HepG2 (cell line): ENCODE data around the gene POM121. TPM values are rescaled to one million over a fixed set of nuclear protein-coding genes. Genes with fewer than 3 reads are reported as not detected.

Source experiments
- CTCF ChIP-seq: sonication (generic); formaldehyde crosslinking; IDR thresholded peaks from 2 replicates; pipeline ENCODE4 v1.5.0; 2020; ENCODE audit warnings: mild to moderate bottlenecking, missing genetic modification reagents, moderate library complexity
- FOXJ3 ChIP-seq: sonication (generic); formaldehyde crosslinking; IDR thresholded peaks from 2 replicates; pipeline ENCODE4 v1.4.0; 2020; ENCODE audit warnings: missing genetic modification reagents, mild to moderate bottlenecking, borderline replicate concordance
- GLMP ChIP-seq: sonication (generic); formaldehyde crosslinking; IDR thresholded peaks from 2 replicates; pipeline ENCODE4 v1.9.0; 2021; ENCODE audit warnings: missing genetic modification reagents, mild to moderate bottlenecking, borderline replicate concordance
- MTERF4 ChIP-seq: sonication (generic); formaldehyde crosslinking; IDR thresholded peaks from 2 replicates; pipeline ENCODE4 v1.8.0; 2023; ENCODE audit warnings: mild to moderate bottlenecking, missing genetic modification reagents
- PRMT3 ChIP-seq: sonication (generic); formaldehyde crosslinking; IDR thresholded peaks from 2 replicates; pipeline ENCODE4 v1.8.1; 2022; ENCODE audit warnings: low read depth, mild to moderate bottlenecking, moderate library complexity, missing genetic modification reagents, borderline replicate concordance
- SYNCRIP ChIP-seq: fragments of 200-400 bp; formaldehyde crosslinking; IDR thresholded peaks from 2 replicates; pipeline ENCODE4 v1.6.1; 2018; ENCODE audit warnings: mild to moderate bottlenecking, low read depth, low read length; ENCODE audit not compliant: insufficient read depth
- TARDBP ChIP-seq: sonication (generic); formaldehyde crosslinking; IDR thresholded peaks from 2 replicates; pipeline ENCODE4 v1.8.0; 2022; ENCODE audit warnings: mild to moderate bottlenecking, missing genetic modification reagents
- THYN1 ChIP-seq: sonication (generic); formaldehyde crosslinking; IDR thresholded peaks from 2 replicates; pipeline ENCODE4 v1.8.1; 2023; ENCODE audit warnings: low read depth, mild to moderate bottlenecking, moderate library complexity, missing genetic modification reagents, borderline replicate concordance
- TIGD3 ChIP-seq: sonication (generic); formaldehyde crosslinking; IDR thresholded peaks from 2 replicates; pipeline ENCODE4 v1.5.1; 2020; ENCODE audit warnings: mild to moderate bottlenecking, missing genetic modification reagents, borderline replicate concordance
- ZBTB40 ChIP-seq, 2 experiments: fragments of 450-650 bp in 1 of 2; sonication (generic) in 1 of 2; formaldehyde crosslinking in 1 of 2; IDR thresholded peaks; 2 replicates each; pipeline versions ENCODE4 v1.6.1 to v1.8.0; 2016 to 2022; ENCODE audit warnings: antibody characterized with exemption in 1 of 2, mild to moderate bottlenecking in 1 of 2, missing genetic modification reagents in 1 of 2
- ZNF563 ChIP-seq: sonication (generic); formaldehyde crosslinking; IDR thresholded peaks from 2 replicates; pipeline ENCODE4 v1.8.0; 2022; ENCODE audit warnings: mild to moderate bottlenecking, moderate library complexity, missing genetic modification reagents
- ZSCAN9 ChIP-seq: IDR thresholded peaks from 2 replicates; pipeline ENCODE4 v1.6.1; 2016; ENCODE audit warnings: borderline replicate concordance
- polyA plus RNA-seq, 8 experiments: library from polyadenylated mRNA; depleted of rRNA in 3 of 8; stranded (reverse) in 7 of 8; unstranded in 1 of 8; fragments of >200 nt; fragmentation: Illumina TruSeq in 4 of 8; extraction: Trizol in 4 of 8; gene quantifications; 2 replicates each; pipeline versions ENCODE4 v1.2.1 to v1.2.3, GENCODE V29; 2011 to 2016; ENCODE audit warnings: low read depth in 4 of 8, missing spikeins in 1 of 8, mixed read lengths in 1 of 8; ENCODE audit not compliant: insufficient read depth in 1 of 8
- total RNA-seq, 5 experiments: library from RNA; depleted of rRNA; stranded (reverse); fragments of >200 nt; fragmentation: Illumina TruSeq; extraction: Trizol; gene quantifications; 2 replicates each; pipeline ENCODE4 v1.2.3, GENCODE V29; 2016; ENCODE audit warnings: low read depth in 1 of 5

Gene POM121
- total and polyA plus RNA-seq, 2 of the 13 experiments (the other 11 are each of a cell fraction or from before 2014, with no cell fraction given) = 8.4 to 10.3 TPM

GRCh38 chr7:72924733-72925545 is at the start of gene POM121 (continued):
- TF ChIP-seq ZBTB40 (IDR thresholded peaks at IDR 0.05) (no peak), ZBTB40 (CRISPR knock-in tag; IDR thresholded peaks at IDR 0.05) (peak; percentile 50; the same call in 1 of the 2 replicates), SYNCRIP (no peak), FOXJ3 (CRISPR knock-in tag) (no peak), ZSCAN9 (CRISPR knock-in tag) (no peak), THYN1 (CRISPR knock-in tag) (no peak), CTCF (CRISPR knock-in tag) (no peak), TARDBP (CRISPR knock-in tag) (no peak), MTERF4 (CRISPR knock-in tag) (no peak; the same call in 1 of the 2 replicates), GLMP (CRISPR knock-in tag) (no peak), PRMT3 (CRISPR knock-in tag) (no peak), ZNF563 (CRISPR knock-in tag) (peak; percentile 55), TIGD3 (CRISPR knock-in tag) (no peak)
